ENCODE measurements around the gene GIMAP5. TPM values are rescaled to one million over a fixed set of nuclear protein-coding genes. Genes with fewer than 3 reads are reported as not detected.

Gene GIMAP5
- total and polyA plus RNA-seq, 2 donors (not counting 3 experiments of a cell fraction or from before 2014, with no cell fraction given) = 0.44 to 18.9 TPM

- Histone ChIP-seq H3K27ac (ENCODE audit: insufficient read depth, low read depth, low read length) (no peak overlapping the region), H3K9ac (replicated peaks; ENCODE audit: extremely low read depth, insufficient read depth, low read length) (no peak overlapping the region), H3K4me3 (replicated peaks in 1 of 3; ENCODE audit: insufficient read depth in 1 of 3, low read depth in 1 of 3, low read length in 3 of 3) (no peak overlapping the region), H3K9me1 (replicated peaks; ENCODE audit: control insufficient read depth, extremely low read depth, insufficient read depth, low read length) (no peaks in the 10 kb centered on the region), H2AFZ (ENCODE audit: low read depth, low read length) (no peak overlapping the region), H3K9me3 (replicated peaks; ENCODE audit: control insufficient read depth, insufficient read depth, low read length) (no peaks in the 10 kb centered on the region), H3K4me2 (ENCODE audit: insufficient read depth, low read length) (no peak overlapping the region), H3K79me2 (ENCODE audit: control insufficient read depth, insufficient read depth, low read length) (no peaks in the 10 kb centered on the region), H3K27me3 (ENCODE audit: control insufficient read depth in 2 of 2, insufficient read depth in 2 of 2, low read length in 2 of 2) (no peaks in the 10 kb centered on the region), H3K4me1 (ENCODE audit: control insufficient read depth, extremely low read depth, insufficient read depth, low read length) (no peaks in the 10 kb centered on the region), H4K20me1 (replicated peaks; ENCODE audit: control insufficient read depth, extremely low read depth, insufficient read depth, low read length) (no peaks in the 10 kb centered on the region), H3K36me3 (ENCODE audit: control insufficient read depth in 2 of 2, extremely low read depth in 1 of 2, insufficient read depth in 2 of 2, low read length in 2 of 2) (no peaks in the 10 kb centered on the region)
- TF ChIP-seq MAX (IDR thresholded peaks at IDR 0.05; ENCODE audit: insufficient read depth, insufficient read length) = no peak
- TF ChIP-seq POLR2AphosphoS5 (IDR thresholded peaks at IDR 0.05; ENCODE audit: insufficient read depth, low read depth, low read length) = no peak
- no peak for TF ChIP-seq MYC (IDR thresholded peaks at IDR 0.05; ENCODE audit: low read depth, low read length)
- TF ChIP-seq EZH2 (IDR thresholded peaks at IDR 0.05; ENCODE audit: borderline replicate concordance, low read depth, low read length, severe bottlenecking) = no peak
- no peak for TF ChIP-seq GATA2 (IDR thresholded peaks at IDR 0.05; ENCODE audit: insufficient read depth, insufficient read length, low read depth, low read length)
- no peak for TF ChIP-seq POLR2A (IDR thresholded peaks at IDR 0.05; ENCODE audit: low read depth, low read length)
- no peak for TF ChIP-seq FOS (IDR thresholded peaks at IDR 0.05; ENCODE audit: borderline replicate concordance, insufficient read depth, low read length)
- no peak for TF ChIP-seq JUN (IDR thresholded peaks at IDR 0.05; ENCODE audit: borderline replicate concordance, insufficient read depth, insufficient read length, low read depth)
- no peak for TF ChIP-seq CTCF (IDR thresholded peaks at IDR 0.05; ENCODE audit: extremely low read depth in 1 of 2, insufficient read depth in 1 of 2, low read depth in 1 of 2, low read length in 2 of 2)
- FAIRE-seq = no peak
- intact Hi-C loops (cut with micrococcal nuclease) (no loop called here), dilution Hi-C loops (cut with MboI; ENCODE audit: extremely low pct_ligation_motif_present, low sequenced_read_pairs) (no loop called here)
- no TSS peak for BruUV-seq (replicated peaks)
- no peak for DNase-seq (ENCODE audit: low read depth, low spot score)
- POLR2A ChIA-PET = no interaction called here
- CTCF ChIA-PET = interaction anchor here (1.0 to 1.3 kb wide), 2 partner anchors 10 to 299 kb away, joined by 4 read pairs; no protein-coding TSS in a partner anchor
These were observed 11.2 kb downstream of the GIMAP5 start for GRCh38 chr7:150748376-150748775.

All from endothelial cell of umbilical vein (primary cell).